ENCODE data around the gene RSRC1. TPM values are rescaled to one million over a fixed set of nuclear protein-coding genes. Genes with fewer than 3 reads are reported as not detected.
A peak's percentile ranks its signal among the peaks of the same experiment; 100 is the strongest.

The RSRC1 gene
- total RNA-seq, 1 experiment from 2014 or later, result 37.9 TPM

DNA sequence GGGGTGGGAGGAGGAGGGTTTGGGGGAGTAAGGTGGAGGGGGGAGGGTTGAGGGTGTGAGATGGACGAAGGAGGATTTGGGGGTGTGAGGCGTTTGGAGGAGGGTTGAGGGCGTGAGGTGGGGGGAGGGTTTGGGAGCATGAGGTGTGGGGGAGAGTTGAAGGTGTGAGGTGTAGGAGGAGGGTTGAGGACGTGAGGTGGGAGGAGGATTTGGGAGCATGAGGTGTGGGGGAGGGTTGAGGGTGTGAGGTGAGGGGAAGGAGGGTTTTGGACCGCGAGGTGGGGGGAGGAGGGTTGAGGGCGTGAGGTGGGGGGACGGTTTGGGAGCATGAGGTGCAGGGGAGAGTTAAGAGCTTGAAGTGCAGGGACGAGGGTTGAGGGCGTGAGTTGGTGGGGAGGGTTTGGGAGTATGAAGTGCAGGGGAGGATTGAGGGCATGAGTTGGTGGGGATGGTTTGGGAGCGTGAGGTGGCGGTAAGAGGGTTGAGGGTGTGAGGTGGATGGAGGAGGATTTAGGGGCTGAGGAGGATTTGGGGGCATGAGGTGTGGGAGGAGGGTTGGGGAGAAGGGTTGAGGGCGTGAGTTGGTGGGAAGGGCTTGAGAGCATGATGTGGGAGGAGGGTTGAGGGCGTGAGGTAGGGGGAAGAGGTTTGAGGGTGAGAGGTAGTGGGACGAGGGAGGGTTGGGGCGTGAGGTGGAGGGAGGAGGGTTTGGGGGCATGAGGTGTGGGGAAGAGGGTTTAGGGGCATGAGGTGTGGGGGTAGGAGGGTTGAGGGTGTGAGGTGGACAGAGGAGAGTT, 462.3 kb downstream of the RSRC1 start:
- no peaks in the 10 kb centered on the region; the same call in 1 of the 2 replicates for H3K4me1 ChIP-seq (ENCODE audit: insufficient read depth, low read length)
- peak overlapping the region; percentile 58 for H3K18ac ChIP-seq (ENCODE audit: insufficient read length, low read depth, low read length)
- no peak overlapping the region for H2AK5ac ChIP-seq (ENCODE audit: insufficient read length, low read length)
- no peak overlapping the region for H2BK12ac ChIP-seq (ENCODE audit: insufficient read length, low read depth, low read length)
- no peak overlapping the region for H2BK15ac ChIP-seq (ENCODE audit: low read depth, low read length)
- H3K27me3 ChIP-seq (ENCODE audit: insufficient read depth, low read length), result no peaks in the 10 kb centered on the region
- no peak overlapping the region for H3K27ac ChIP-seq (ENCODE audit: insufficient read length, low read depth, low read length)
- Mint-ChIP-seq H3K4me1 (peaks cover 10 to 16% of the 10 kb centered on the region in 2 experiments), H3K4me3 (peak overlapping the region in 1 of 2 experiments; percentile 50; a peak in 3 of 5 replicates), H3K27me3 (ENCODE audit: low read depth) (peaks cover 34% of the 10 kb centered on the region), H3K36me3 (ENCODE audit: insufficient read depth in 1 of 3, low read depth in 3 of 3) (no peaks in the 10 kb centered on the region; a peak in 1 of 7 replicates), H3K9me3 (peaks cover 0 to 4% of the 10 kb centered on the region in 2 experiments; a peak in 1 of 5 replicates), H3K27ac (no peak overlapping the region)
- H3K9me3 ChIP-seq (ENCODE audit: control insufficient read depth, low read depth, low read length), result no peaks in the 10 kb centered on the region
- H4K5ac ChIP-seq (ENCODE audit: insufficient read length, low read depth, low read length), result peak overlapping the region; percentile 82
- TF ChIP-seq, protein P1, sequence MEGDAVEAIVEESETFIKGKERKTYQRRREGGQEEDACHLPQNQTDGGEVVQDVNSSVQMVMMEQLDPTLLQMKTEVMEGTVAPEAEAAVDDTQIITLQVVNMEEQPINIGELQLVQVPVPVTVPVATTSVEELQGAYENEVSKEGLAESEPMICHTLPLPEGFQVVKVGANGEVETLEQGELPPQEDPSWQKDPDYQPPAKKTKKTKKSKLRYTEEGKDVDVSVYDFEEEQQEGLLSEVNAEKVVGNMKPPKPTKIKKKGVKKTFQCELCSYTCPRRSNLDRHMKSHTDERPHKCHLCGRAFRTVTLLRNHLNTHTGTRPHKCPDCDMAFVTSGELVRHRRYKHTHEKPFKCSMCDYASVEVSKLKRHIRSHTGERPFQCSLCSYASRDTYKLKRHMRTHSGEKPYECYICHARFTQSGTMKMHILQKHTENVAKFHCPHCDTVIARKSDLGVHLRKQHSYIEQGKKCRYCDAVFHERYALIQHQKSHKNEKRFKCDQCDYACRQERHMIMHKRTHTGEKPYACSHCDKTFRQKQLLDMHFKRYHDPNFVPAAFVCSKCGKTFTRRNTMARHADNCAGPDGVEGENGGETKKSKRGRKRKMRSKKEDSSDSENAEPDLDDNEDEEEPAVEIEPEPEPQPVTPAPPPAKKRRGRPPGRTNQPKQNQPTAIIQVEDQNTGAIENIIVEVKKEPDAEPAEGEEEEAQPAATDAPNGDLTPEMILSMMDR (conservative IDR thresholded peaks at IDR 0.05), result no peak
- H4K8ac ChIP-seq (replicated peaks; ENCODE audit: insufficient read length, low read depth, low read length), result no peak overlapping the region
- H3T11ph ChIP-seq (ENCODE audit: low read length), result no peak overlapping the region
- no peak overlapping the region for H2AFZ ChIP-seq (ENCODE audit: low read length)
- no peak overlapping the region for H3K23ac ChIP-seq (ENCODE audit: insufficient read length, low read depth, low read length)
- no peak overlapping the region for H3K56ac ChIP-seq (ENCODE audit: insufficient read length, low read depth, low read length)
- no peaks in the 10 kb centered on the region for H3K79me2 ChIP-seq (ENCODE audit: insufficient read depth, low read length)
- no peak overlapping the region for H2BK20ac ChIP-seq (ENCODE audit: low read depth, low read length, poor library complexity, severe bottlenecking)
- no peak overlapping the region for H3K4ac ChIP-seq (ENCODE audit: low read depth, low read length)
- H2BK120ac ChIP-seq (ENCODE audit: low read depth, low read length, poor library complexity, severe bottlenecking), result no peak overlapping the region
- no peaks in the 10 kb centered on the region for H4K20me1 ChIP-seq (ENCODE audit: control insufficient read depth, insufficient read depth, insufficient read length)
- H4K91ac ChIP-seq (ENCODE audit: insufficient read length, low read depth, low read length), result no peak overlapping the region
- no peak for DNase-seq
- peak overlapping the region; percentile 30; the same call in 1 of the 2 replicates for H3K14ac ChIP-seq (ENCODE audit: insufficient read depth, low read length)
- peaks cover 11% of the 10 kb centered on the region for H3K23me2 ChIP-seq (ENCODE audit: insufficient read length, low read depth, low read length, poor library complexity, severe bottlenecking)
- H3K4me2 ChIP-seq (ENCODE audit: insufficient read depth, insufficient read length, low read length), result no peak overlapping the region
- no peaks in the 10 kb centered on the region for H3K79me1 ChIP-seq (ENCODE audit: insufficient read depth, low read depth, low read length, poor library complexity, severe bottlenecking)
- no peak overlapping the region for H3K9ac ChIP-seq (ENCODE audit: extremely low read depth, insufficient read length, low read length)
- no peak overlapping the region for H2BK5ac ChIP-seq (ENCODE audit: insufficient read length, low read length)
- WGBS (ENCODE audit: extremely low coverage, insufficient read length, low lambda C conversion rate), result 98% methylated on average over 12 of the region's 16 CpGs
